ENCODE results near the gene GASK1A.

The GASK1A gene

GRCh38 chr3:42999212-42999611 lies 20.1 kb downstream of the GASK1A start:
- Histone ChIP-seq H3K27ac (ENCODE audit: low read depth, low read length) (no peak overlapping the region), H3K36me3 (ENCODE audit: control insufficient read depth in 1 of 2, insufficient read depth in 2 of 2, low read length in 2 of 2) (no peaks in the 10 kb centered on the region), H3K27me3 (ENCODE audit: control insufficient read depth in 1 of 2, insufficient read depth in 2 of 2, low read length in 2 of 2) (no peaks in the 10 kb centered on the region), H3K9ac (ENCODE audit: low read depth in 1 of 2, low read length in 2 of 2) (no peak overlapping the region), H3K9me3 (ENCODE audit: control insufficient read depth in 1 of 2, low read length in 2 of 2) (no peaks in the 10 kb centered on the region), H3K4me3 (ENCODE audit: low read depth in 1 of 2, low read length in 2 of 2) (no peak overlapping the region), H3K4me1 (ENCODE audit: control insufficient read depth in 1 of 2, insufficient read depth in 2 of 2, low read length in 2 of 2) (no peaks in the 10 kb centered on the region)

- H3K27ac ChIP-seq (ENCODE audit: low read depth, low read length), result no peak overlapping the region
- no peaks in the 10 kb centered on the region for H3K4me1 ChIP-seq (ENCODE audit: control insufficient read depth in 1 of 2, insufficient read depth in 2 of 2, low read length in 2 of 2)
- no peak overlapping the region for H3K4me3 ChIP-seq (ENCODE audit: low read depth in 1 of 2, low read length in 2 of 2)
- no peaks in the 10 kb centered on the region for H3K9me3 ChIP-seq (ENCODE audit: control insufficient read depth in 1 of 2, low read length in 2 of 2)
- H3K27me3 ChIP-seq (ENCODE audit: control insufficient read depth in 1 of 2, insufficient read depth in 2 of 2, low read length in 2 of 2), result no peaks in the 10 kb centered on the region
- H3K36me3 ChIP-seq (ENCODE audit: control insufficient read depth in 1 of 2, insufficient read depth in 2 of 2, low read length in 2 of 2), result no peaks in the 10 kb centered on the region
- no peak overlapping the region for H3K9ac ChIP-seq (ENCODE audit: low read depth in 1 of 2, low read length in 2 of 2)
Observed at GRCh38 chr3:42999632-43000031, 20.5 kb downstream of the GASK1A start.

GRCh38 chr3:43000387-43000786 lies 21.3 kb downstream of the GASK1A start:
- H3K27me3 ChIP-seq (ENCODE audit: control insufficient read depth in 1 of 2, insufficient read depth in 2 of 2, low read length in 2 of 2), result no peaks in the 10 kb centered on the region
- no peaks in the 10 kb centered on the region for H3K4me1 ChIP-seq (ENCODE audit: control insufficient read depth in 1 of 2, insufficient read depth in 2 of 2, low read length in 2 of 2)
- H3K36me3 ChIP-seq (ENCODE audit: control insufficient read depth in 1 of 2, insufficient read depth in 2 of 2, low read length in 2 of 2), result no peaks in the 10 kb centered on the region
- H3K27ac ChIP-seq (ENCODE audit: low read depth, low read length), result no peak overlapping the region
- H3K9ac ChIP-seq (ENCODE audit: low read depth in 1 of 2, low read length in 2 of 2), result no peak overlapping the region
- H3K9me3 ChIP-seq (ENCODE audit: control insufficient read depth in 1 of 2, low read length in 2 of 2), result no peaks in the 10 kb centered on the region
- no peak overlapping the region for H3K4me3 ChIP-seq (ENCODE audit: low read depth in 1 of 2, low read length in 2 of 2)

- no peaks in the 10 kb centered on the region for H3K9me3 ChIP-seq (ENCODE audit: control insufficient read depth in 1 of 2, low read length in 2 of 2)
- H3K36me3 ChIP-seq (ENCODE audit: control insufficient read depth in 1 of 2, insufficient read depth in 2 of 2, low read length in 2 of 2), result no peaks in the 10 kb centered on the region
- no peak overlapping the region for H3K27ac ChIP-seq (ENCODE audit: low read depth, low read length)
- H3K4me3 ChIP-seq (ENCODE audit: low read depth in 1 of 2, low read length in 2 of 2), result no peak overlapping the region
- no peaks in the 10 kb centered on the region for H3K27me3 ChIP-seq (ENCODE audit: control insufficient read depth in 1 of 2, insufficient read depth in 2 of 2, low read length in 2 of 2)
- H3K4me1 ChIP-seq (ENCODE audit: control insufficient read depth in 1 of 2, insufficient read depth in 2 of 2, low read length in 2 of 2), result no peaks in the 10 kb centered on the region
- H3K9ac ChIP-seq (ENCODE audit: low read depth in 1 of 2, low read length in 2 of 2), result no peak overlapping the region
Observed at GRCh38 chr3:43001094-43001553, 22.0 kb downstream of the GASK1A start.

GRCh38 chr3:43001556-43002121 lies 22.5 kb downstream of the GASK1A start:
- Histone ChIP-seq H3K9me3 (ENCODE audit: control insufficient read depth in 1 of 2, low read length in 2 of 2) (no peaks in the 10 kb centered on the region), H3K27ac (ENCODE audit: low read depth, low read length) (no peak overlapping the region), H3K9ac (ENCODE audit: low read depth in 1 of 2, low read length in 2 of 2) (no peak overlapping the region), H3K36me3 (ENCODE audit: control insufficient read depth in 1 of 2, insufficient read depth in 2 of 2, low read length in 2 of 2) (no peaks in the 10 kb centered on the region), H3K4me3 (ENCODE audit: low read depth in 1 of 2, low read length in 2 of 2) (no peak overlapping the region), H3K4me1 (ENCODE audit: control insufficient read depth in 1 of 2, insufficient read depth in 2 of 2, low read length in 2 of 2) (no peaks in the 10 kb centered on the region), H3K27me3 (ENCODE audit: control insufficient read depth in 1 of 2, insufficient read depth in 2 of 2, low read length in 2 of 2) (no peaks in the 10 kb centered on the region)

- Histone ChIP-seq H3K4me1 (ENCODE audit: control insufficient read depth in 1 of 2, insufficient read depth in 2 of 2, low read length in 2 of 2) (no peaks in the 10 kb centered on the region), H3K9ac (ENCODE audit: low read depth in 1 of 2, low read length in 2 of 2) (no peak overlapping the region), H3K36me3 (ENCODE audit: control insufficient read depth in 1 of 2, insufficient read depth in 2 of 2, low read length in 2 of 2) (no peaks in the 10 kb centered on the region), H3K27ac (ENCODE audit: low read depth, low read length) (no peak overlapping the region), H3K27me3 (ENCODE audit: control insufficient read depth in 1 of 2, insufficient read depth in 2 of 2, low read length in 2 of 2) (no peaks in the 10 kb centered on the region), H3K9me3 (ENCODE audit: control insufficient read depth in 1 of 2, low read length in 2 of 2) (no peaks in the 10 kb centered on the region), H3K4me3 (ENCODE audit: low read depth in 1 of 2, low read length in 2 of 2) (no peak overlapping the region)
Observed at GRCh38 chr3:43004282-43004681, 25.2 kb downstream of the GASK1A start.

- H3K27ac ChIP-seq (ENCODE audit: low read depth, low read length), result no peak overlapping the region
- no peaks in the 10 kb centered on the region for H3K36me3 ChIP-seq (ENCODE audit: control insufficient read depth in 1 of 2, insufficient read depth in 2 of 2, low read length in 2 of 2)
- no peak overlapping the region for H3K4me3 ChIP-seq (ENCODE audit: low read depth in 1 of 2, low read length in 2 of 2)
- H3K4me1 ChIP-seq (ENCODE audit: control insufficient read depth in 1 of 2, insufficient read depth in 2 of 2, low read length in 2 of 2), result no peaks in the 10 kb centered on the region
- no peaks in the 10 kb centered on the region for H3K27me3 ChIP-seq (ENCODE audit: control insufficient read depth in 1 of 2, insufficient read depth in 2 of 2, low read length in 2 of 2)
- no peak overlapping the region for H3K9ac ChIP-seq (ENCODE audit: low read depth in 1 of 2, low read length in 2 of 2)
- no peaks in the 10 kb centered on the region for H3K9me3 ChIP-seq (ENCODE audit: control insufficient read depth in 1 of 2, low read length in 2 of 2)
Observed at GRCh38 chr3:43005253-43005652, 26.1 kb downstream of the GASK1A start.

GRCh38 chr3:43005981-43006380 lies 26.9 kb downstream of the GASK1A start:
- no peaks in the 10 kb centered on the region for H3K36me3 ChIP-seq (ENCODE audit: control insufficient read depth in 1 of 2, insufficient read depth in 2 of 2, low read length in 2 of 2)
- H3K4me3 ChIP-seq (ENCODE audit: low read depth in 1 of 2, low read length in 2 of 2), result no peak overlapping the region
- H3K9me3 ChIP-seq (ENCODE audit: control insufficient read depth in 1 of 2, low read length in 2 of 2), result no peaks in the 10 kb centered on the region
- no peak overlapping the region for H3K9ac ChIP-seq (ENCODE audit: low read depth in 1 of 2, low read length in 2 of 2)
- no peaks in the 10 kb centered on the region for H3K4me1 ChIP-seq (ENCODE audit: control insufficient read depth in 1 of 2, insufficient read depth in 2 of 2, low read length in 2 of 2)
- no peak overlapping the region for H3K27ac ChIP-seq (ENCODE audit: low read depth, low read length)
- no peaks in the 10 kb centered on the region for H3K27me3 ChIP-seq (ENCODE audit: control insufficient read depth in 1 of 2, insufficient read depth in 2 of 2, low read length in 2 of 2)

- Histone ChIP-seq H3K4me3 (ENCODE audit: low read depth in 1 of 2, low read length in 2 of 2) (no peak overlapping the region), H3K9me3 (ENCODE audit: control insufficient read depth in 1 of 2, low read length in 2 of 2) (no peaks in the 10 kb centered on the region), H3K27me3 (ENCODE audit: control insufficient read depth in 1 of 2, insufficient read depth in 2 of 2, low read length in 2 of 2) (peaks cover 0 to 3% of the 10 kb centered on the region in 2 donors), H3K36me3 (ENCODE audit: control insufficient read depth in 1 of 2, insufficient read depth in 2 of 2, low read length in 2 of 2) (no peaks in the 10 kb centered on the region), H3K9ac (ENCODE audit: low read depth in 1 of 2, low read length in 2 of 2) (no peak overlapping the region), H3K4me1 (ENCODE audit: control insufficient read depth in 1 of 2, insufficient read depth in 2 of 2, low read length in 2 of 2) (no peaks in the 10 kb centered on the region), H3K27ac (ENCODE audit: low read depth, low read length) (no peak overlapping the region)
Observed at GRCh38 chr3:43006825-43007224, 27.7 kb downstream of the GASK1A start.

GRCh38 chr3:43009547-43009946 lies 30.4 kb downstream of the GASK1A start:
- H3K9ac ChIP-seq (ENCODE audit: low read depth in 1 of 2, low read length in 2 of 2), result no peak overlapping the region
- H3K9me3 ChIP-seq (ENCODE audit: control insufficient read depth in 1 of 2, low read length in 2 of 2), result peaks cover 11% of the 10 kb centered on the region in 2 donors
- H3K27me3 ChIP-seq (ENCODE audit: control insufficient read depth in 1 of 2, insufficient read depth in 2 of 2, low read length in 2 of 2), result peaks cover 0 to 3% of the 10 kb centered on the region in 2 donors
- no peak overlapping the region for H3K4me3 ChIP-seq (ENCODE audit: low read depth in 1 of 2, low read length in 2 of 2)
- no peak overlapping the region for H3K27ac ChIP-seq (ENCODE audit: low read depth, low read length)
- H3K4me1 ChIP-seq (ENCODE audit: control insufficient read depth in 1 of 2, insufficient read depth in 2 of 2, low read length in 2 of 2), result no peaks in the 10 kb centered on the region
- no peaks in the 10 kb centered on the region for H3K36me3 ChIP-seq (ENCODE audit: control insufficient read depth in 1 of 2, insufficient read depth in 2 of 2, low read length in 2 of 2)

- no peak overlapping the region for H3K27ac ChIP-seq (ENCODE audit: low read depth, low read length)
- H3K4me3 ChIP-seq (ENCODE audit: low read depth in 1 of 2, low read length in 2 of 2), result no peak overlapping the region
- no peak overlapping the region for H3K9ac ChIP-seq (ENCODE audit: low read depth in 1 of 2, low read length in 2 of 2)
- peaks cover 0 to 3% of the 10 kb centered on the region in 2 donors for H3K27me3 ChIP-seq (ENCODE audit: control insufficient read depth in 1 of 2, insufficient read depth in 2 of 2, low read length in 2 of 2)
- no peaks in the 10 kb centered on the region for H3K36me3 ChIP-seq (ENCODE audit: control insufficient read depth in 1 of 2, insufficient read depth in 2 of 2, low read length in 2 of 2)
- H3K4me1 ChIP-seq (ENCODE audit: control insufficient read depth in 1 of 2, insufficient read depth in 2 of 2, low read length in 2 of 2), result no peaks in the 10 kb centered on the region
- peaks cover 14 to 21% of the 10 kb centered on the region in 2 donors for H3K9me3 ChIP-seq (ENCODE audit: control insufficient read depth in 1 of 2, low read length in 2 of 2)
Observed at GRCh38 chr3:43010638-43011037, 31.5 kb downstream of the GASK1A start.

All from duodenal mucosa (tissue), 2 donors.